ENCODE data around the gene MYO5B.

GRCh38 chr18:50033004-50033403 is 161.9 kb downstream of the MYO5B start:
- TF ChIP-seq, protein P1, sequence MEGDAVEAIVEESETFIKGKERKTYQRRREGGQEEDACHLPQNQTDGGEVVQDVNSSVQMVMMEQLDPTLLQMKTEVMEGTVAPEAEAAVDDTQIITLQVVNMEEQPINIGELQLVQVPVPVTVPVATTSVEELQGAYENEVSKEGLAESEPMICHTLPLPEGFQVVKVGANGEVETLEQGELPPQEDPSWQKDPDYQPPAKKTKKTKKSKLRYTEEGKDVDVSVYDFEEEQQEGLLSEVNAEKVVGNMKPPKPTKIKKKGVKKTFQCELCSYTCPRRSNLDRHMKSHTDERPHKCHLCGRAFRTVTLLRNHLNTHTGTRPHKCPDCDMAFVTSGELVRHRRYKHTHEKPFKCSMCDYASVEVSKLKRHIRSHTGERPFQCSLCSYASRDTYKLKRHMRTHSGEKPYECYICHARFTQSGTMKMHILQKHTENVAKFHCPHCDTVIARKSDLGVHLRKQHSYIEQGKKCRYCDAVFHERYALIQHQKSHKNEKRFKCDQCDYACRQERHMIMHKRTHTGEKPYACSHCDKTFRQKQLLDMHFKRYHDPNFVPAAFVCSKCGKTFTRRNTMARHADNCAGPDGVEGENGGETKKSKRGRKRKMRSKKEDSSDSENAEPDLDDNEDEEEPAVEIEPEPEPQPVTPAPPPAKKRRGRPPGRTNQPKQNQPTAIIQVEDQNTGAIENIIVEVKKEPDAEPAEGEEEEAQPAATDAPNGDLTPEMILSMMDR (IDR thresholded peaks at IDR 0.05): no peak
- TF ChIP-seq POLR2A (IDR thresholded peaks at IDR 0.05): no peak

Data from Peyer's patch (tissue), 4 donors.